Omental fat pad (tissue), 4 donors: ENCODE results near the gene DDX11. TPM values are rescaled to one million over a fixed set of nuclear protein-coding genes. Genes with fewer than 3 reads are reported as not detected.
"Not testable (repeated sequence)": the region's sequence is repeated elsewhere in the genome, so short reads cannot be mapped to it uniquely, and the experiment has no call there.

Source experiments
- ATAC-seq: fragments of 150-250 bp; one replicate; pipeline ENCODE4 v1.9.1; 2016; ENCODE audit warnings: mild to moderate bottlenecking, moderate library complexity; ENCODE audit not compliant: low FRiP score
- DNase-seq: peaks from one replicate; pipeline ENCODE4 v3.0.0-alpha.2; 2019; ENCODE audit warnings: low spot score
- CTCF ChIP-seq, 3 donors: fragments of 450-650 bp; IDR thresholded peaks; one replicate each; pipeline ENCODE4 v1.5.1; 2016 to 2017; ENCODE audit warnings: antibody characterized with exemption in 3 of 3, mild to moderate bottlenecking in 3 of 3, moderate library complexity in 2 of 3
- total RNA-seq, 4 donors: library from RNA; depleted of rRNA; stranded (reverse); fragments of >200 nt; gene quantifications; one replicate each; pipeline ENCODE4 v1.1.0, GENCODE V29; 2016

Gene DDX11
- total RNA-seq, 4 donors from 2014 or later, result 2.8 to 49.2 (median 19.6) TPM

DNA sequence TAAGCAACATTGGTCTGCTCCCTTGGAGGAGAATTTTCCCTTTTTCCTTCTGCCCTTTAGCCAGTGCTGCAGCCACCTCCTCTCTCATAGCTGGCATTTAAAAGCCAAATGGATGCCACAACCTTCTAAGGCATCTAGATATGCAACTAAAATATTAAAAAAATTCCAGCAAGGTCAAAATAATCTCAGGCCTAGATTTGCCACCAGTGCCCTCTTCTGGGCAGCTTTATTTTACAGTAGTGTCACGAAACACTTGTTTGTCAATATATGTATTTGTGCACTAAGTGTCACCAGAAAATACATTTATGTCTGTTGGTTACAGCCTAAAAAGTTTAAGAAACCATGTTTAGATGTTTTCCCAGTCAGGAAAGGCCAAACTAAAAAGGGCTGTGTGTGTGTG lies 19.7 kb upstream of the DDX11 start:
- not testable (repeated sequence) for DNase-seq, ATAC-seq

DNA sequence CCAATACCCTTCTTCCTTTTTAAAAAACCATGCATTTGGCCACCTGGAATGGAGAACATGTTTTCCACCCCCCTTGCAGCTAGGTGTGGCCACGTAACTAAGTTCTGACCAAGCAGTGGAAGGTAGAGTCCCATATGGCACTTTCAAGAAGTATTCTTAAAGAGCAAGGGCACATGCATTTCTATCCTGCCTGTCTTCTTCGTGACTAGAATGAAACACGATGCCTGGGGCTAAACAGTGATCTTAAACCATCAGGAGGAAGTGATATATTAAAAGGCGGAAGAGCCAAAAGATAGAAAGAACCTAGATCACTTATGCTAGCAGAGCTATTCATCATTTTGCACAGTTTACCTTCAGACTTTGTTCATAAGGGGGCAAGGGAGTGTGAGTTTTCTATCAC lies 16.0 kb upstream of the DDX11 start:
- DNase-seq, result no peak
- TF ChIP-seq CTCF (IDR thresholded peaks at IDR 0.05), result no peak
- no peak for ATAC-seq

DNA sequence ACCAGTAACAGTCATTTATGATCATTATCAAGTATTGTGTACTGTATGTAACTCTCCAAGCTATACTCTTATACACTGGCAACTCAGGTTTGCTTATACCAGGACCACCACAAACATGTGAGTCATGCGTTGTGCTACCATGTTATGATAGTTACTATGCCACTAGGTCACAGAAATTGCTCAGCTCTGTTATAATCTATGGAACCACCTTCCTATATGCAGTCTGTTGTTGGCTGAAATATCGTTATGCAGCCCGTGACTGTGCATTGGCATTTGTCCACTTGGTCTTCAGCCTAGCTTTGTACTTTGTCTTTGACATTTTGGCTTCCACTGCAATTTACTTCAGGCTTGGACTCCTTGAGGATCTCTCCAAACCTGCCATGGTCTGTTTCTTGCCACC lies 7.5 kb upstream of the DDX11 start:
- ATAC-seq, DNase-seq: not testable (repeated sequence)

GRCh38 chr12:31067656-31068055 lies 6.0 kb upstream of the DDX11 start:
- ATAC-seq, DNase-seq: not testable (repeated sequence)

- ATAC-seq, DNase-seq: not testable (repeated sequence)
Measured at GRCh38 chr12:31070971-31071740, 2.5 kb upstream of the DDX11 start.

DNA sequence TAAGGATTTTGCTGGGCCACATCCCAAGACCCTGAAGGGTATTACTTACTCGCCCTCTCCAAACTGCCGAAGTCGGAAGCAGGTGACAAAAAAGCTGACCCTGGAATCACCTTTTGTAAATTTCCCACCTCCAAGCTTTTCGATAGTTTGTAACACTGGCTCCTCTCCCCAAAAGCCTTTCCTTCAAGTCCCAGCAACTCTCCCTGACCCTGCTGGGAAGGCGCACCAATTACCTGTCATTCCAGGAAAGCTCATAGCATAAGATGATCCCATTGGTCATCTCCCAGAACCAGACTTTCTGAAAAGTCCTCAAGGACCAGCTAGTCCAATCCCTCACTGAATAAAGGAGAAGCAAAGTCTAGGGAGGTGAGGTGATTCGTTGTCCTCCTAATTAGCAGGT lies 698 bp upstream of the DDX11 start:
- not testable (repeated sequence) for ATAC-seq, DNase-seq

DNA sequence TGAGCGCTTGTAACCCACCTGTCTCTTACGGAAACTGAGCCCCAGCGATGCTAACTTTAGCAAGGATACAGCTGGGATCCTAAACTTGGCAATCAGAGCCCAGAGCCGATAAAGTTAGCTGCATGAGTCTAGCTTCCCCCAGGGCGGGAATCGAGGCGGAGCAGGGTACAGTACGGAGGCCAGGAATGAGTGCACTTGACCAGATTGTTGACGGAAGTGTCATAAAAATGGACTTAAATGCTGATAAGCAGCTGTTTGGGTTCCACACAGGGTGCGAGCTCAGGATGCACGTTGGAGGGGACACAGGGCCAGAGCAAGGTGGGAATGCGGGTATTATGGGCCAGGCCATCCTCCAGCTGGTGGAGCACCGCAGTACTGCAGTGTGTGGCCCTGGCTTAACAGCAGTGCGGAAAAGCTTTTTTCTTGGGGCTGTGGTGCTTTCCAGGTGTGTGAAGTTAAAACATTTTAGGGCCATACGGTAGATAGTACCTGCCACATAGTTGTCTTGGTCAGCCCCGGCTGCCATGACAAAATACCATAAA lies 744 bp downstream of the DDX11 start:
- DNase-seq, result not testable (repeated sequence)
- ATAC-seq, result peak; percentile 45

DNA sequence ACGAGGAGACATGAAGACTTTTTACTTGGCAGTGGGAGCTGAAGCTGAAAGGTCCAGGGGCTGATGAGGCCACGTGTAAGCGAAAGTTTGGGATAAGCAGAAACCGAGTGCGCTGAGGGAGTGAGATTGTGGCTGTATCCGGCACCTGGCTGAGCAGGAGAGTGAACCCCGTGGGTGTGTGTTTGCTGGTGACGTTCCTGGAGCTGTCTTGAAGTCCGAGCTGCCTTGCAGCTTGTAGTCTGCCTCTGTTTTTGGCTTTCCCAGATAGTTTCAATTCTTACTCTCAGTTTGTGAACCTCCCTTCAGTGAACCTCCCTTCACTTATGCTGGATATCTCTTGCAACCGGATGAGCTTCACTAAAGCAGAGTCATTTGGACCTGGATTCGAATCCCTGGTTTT lies 2.5 kb downstream of the DDX11 start:
- not testable (repeated sequence) for DNase-seq, ATAC-seq

- DNase-seq, ATAC-seq: not testable (repeated sequence)
Measured at GRCh38 chr12:31077095-31077494, 3.4 kb downstream of the DDX11 start.

DNA sequence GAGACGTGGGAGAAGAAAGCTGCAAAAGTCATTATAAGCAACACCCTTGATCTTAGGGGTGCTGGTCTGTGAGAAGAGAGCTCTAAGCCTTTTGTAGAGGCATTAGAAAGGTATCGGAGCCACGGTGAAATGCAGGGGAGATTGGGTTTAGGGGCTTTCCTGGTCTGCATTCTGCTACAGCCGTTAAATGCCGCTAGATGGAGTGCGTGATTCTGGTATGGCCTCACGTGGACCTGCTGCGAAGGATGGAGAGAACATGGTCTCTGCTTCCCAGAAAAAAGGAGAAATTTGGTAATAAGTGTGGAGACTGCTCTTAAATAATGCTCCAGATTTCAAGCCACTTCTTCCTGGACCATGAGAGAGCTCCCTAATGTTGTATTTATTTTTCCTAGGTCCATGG lies 4.3 kb downstream of the DDX11 start:
- ATAC-seq, DNase-seq: not testable (repeated sequence)

DNA sequence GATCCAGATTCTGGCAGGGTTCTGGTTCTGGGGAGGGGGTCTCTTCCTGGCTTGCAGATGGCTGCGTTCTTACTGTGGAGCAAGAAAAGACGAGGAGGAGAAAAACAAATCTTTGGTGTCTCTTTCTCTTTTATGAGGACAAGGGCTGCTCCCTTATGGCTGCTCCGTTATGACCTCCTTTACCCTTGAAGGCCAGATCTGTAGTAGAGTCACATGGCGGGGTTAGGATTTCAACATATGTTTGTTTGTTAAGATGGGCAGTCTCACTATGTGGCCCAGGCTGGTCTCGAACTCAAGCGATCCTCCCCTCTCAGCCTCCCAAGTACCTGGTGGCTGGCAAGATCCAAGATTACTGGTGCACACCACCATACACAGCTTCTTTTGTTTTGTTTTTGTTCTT lies 5.8 kb downstream of the DDX11 start:
- not testable (repeated sequence) for ATAC-seq

GRCh38 chr12:31080221-31080620 lies 6.6 kb downstream of the DDX11 start:
- ATAC-seq, DNase-seq: not testable (repeated sequence)

More for the DNA sequence above, 5.8 kb downstream of the DDX11 start:
- DNase-seq, result not testable (repeated sequence)

- DNase-seq, ATAC-seq: not testable (repeated sequence)
Measured at GRCh38 chr12:31081274-31081673, 7.6 kb downstream of the DDX11 start.

DNA sequence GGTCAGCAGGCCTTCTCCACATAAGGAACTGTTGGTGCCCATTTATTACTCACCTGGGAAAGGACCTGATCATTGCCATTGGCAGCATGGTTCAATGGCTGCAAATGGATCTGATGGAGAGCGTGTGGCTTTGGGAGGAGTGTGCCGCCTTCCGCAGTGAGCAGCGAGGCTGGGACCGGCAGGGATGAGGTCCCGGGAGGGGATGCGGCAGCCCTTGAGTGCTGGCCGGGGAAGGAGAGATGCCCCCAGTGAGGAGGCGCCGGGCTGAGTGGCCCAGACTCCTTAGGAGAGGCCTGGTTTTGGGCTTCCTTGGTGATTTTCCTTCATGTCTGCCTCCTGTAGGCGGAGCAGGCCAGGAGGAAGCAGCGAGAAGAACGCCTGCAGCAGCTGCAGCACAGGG lies 10.6 kb downstream of the DDX11 start:
- not testable (repeated sequence) for ATAC-seq

GRCh38 chr12:31086032-31086431 lies 12.4 kb downstream of the DDX11 start:
- ATAC-seq, DNase-seq: not testable (repeated sequence)

More for the DNA sequence above, 10.6 kb downstream of the DDX11 start:
- not testable (repeated sequence) for DNase-seq

DNA sequence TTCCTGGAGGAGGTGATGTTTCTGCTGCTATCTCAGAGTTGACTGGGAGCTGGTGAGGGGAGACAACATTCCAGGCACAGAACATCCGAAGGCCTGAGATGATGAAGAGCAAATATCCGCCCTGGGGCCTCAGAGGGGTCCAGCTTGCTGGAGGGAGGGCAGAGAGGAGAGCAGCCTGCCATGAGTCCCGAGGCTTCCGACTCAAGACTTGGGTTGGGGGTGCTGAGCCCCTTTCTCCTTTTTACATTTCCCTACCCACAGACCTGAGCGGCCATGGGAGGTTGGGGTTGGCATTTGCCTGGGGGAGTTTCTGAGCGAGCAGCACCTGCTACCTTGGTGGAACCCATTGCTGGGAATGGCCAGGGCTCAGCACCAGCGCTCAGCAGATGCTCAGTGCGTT lies 13.8 kb downstream of the DDX11 start:
- DNase-seq, ATAC-seq: not testable (repeated sequence)

DNA sequence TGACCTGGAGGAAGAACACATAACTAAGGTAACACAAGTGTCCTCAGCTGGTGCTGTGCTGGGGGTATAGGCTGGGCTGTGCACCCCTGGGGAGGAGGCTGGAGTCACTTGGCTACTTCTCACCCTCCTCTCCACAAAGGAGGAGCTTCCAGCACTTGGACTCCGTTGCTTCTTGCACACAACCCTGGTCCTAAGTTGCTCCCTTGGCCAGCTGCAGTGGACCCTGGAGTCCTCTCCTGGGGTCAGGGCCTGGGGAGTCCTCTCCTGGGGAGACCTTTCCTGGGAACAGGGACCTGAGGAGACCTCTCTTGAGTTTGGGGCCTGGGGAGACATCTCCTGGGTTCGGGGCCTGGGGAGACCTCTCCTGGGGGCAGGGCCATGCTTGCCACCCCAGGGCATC lies 14.3 kb downstream of the DDX11 start:
- ATAC-seq, DNase-seq: not testable (repeated sequence)
